ENCODE data around the gene TNNI3. TPM values are rescaled to one million over a fixed set of nuclear protein-coding genes. Genes with fewer than 3 reads are reported as not detected.
A peak's percentile ranks its signal among the peaks of the same experiment; 100 is the strongest.

TNNI3 gene
- total RNA-seq, 1 experiment from 2014 or later = 13.7 TPM

DNA sequence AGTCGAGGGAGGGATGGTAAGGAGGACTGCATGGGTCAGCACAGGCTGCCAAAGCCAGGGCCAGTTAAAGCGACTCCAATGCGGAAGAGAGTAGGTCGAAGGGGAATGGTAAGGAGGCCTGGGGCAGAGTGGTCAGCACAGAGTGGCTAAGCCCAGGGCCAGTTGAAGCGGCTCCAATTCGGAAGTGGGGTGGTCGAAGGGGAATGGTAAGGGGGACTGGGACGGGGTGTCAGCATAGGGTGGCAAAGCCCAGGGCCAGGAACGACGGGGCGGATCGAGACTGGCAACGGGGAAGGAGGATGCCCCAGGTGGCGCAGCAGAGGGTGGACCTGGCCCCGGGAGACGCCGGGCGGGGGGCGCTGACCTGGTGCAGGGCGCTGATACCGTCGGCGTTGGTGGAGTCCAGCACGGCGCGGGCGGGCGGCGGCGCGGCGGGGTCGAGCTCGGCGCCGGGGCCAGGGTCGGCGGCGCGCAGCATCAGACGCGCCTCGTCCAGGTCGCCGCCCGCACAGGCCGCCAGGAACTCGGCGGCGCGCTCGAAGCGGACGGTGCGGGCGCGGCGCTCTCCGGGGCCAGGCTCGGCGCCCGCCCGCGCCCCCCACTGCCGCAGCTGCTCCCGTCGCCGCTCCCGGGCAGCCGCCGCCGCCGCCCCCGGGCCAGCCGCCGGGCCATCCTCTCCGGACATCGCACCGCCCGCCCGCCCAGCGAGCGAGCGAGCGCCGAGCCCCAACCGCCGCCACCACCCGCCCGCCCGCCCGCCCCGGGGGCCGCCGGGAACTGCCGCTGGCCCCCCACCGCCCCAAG, 40.5 kb downstream of the TNNI3 start, which contains the start of gene PPP1R12C:
Gene PPP1R12C (minus strand): TSS at position 779 of the 804 bp plus-strand sequence. CDS start 94 bp downstream, at position 685.
- Histone ChIP-seq H3K27ac (peak within 1 kb of the TSS; percentile 47), H3K4me2 (peak within 1 kb of the TSS; percentile 100), H3K4me3 (peak within 1 kb of the TSS; percentile 99), H3K36me3 (ENCODE audit: low read depth) (no peaks in the 10 kb centered on the region), H3K79me2 (ENCODE audit: low read depth) (peaks cover 50% of the 10 kb centered on the region), H4K20me1 (ENCODE audit: insufficient read depth) (peaks cover 44% of the 10 kb centered on the region), H3K27me3 (ENCODE audit: insufficient read depth, low read depth) (no peaks in the 10 kb centered on the region), H3K9me2 (ENCODE audit: insufficient read depth) (no peaks in the 10 kb centered on the region), H3K4me1 (replicated peaks; ENCODE audit: insufficient read depth) (peaks cover 22% of the 10 kb centered on the region), H3K9me3 (ENCODE audit: insufficient read depth, low read depth) (no peaks in the 10 kb centered on the region), H2AFZ (peak within 1 kb of the TSS; percentile 89), H3F3A (ENCODE audit: insufficient read depth, low read depth) (peaks cover 18% of the 10 kb centered on the region)
- no peak for DNase-seq
- BruUV-seq (replicated peaks) = no TSS peak
- POLR2A ChIA-PET (ENCODE audit: unreplicated experiment) = interaction anchor here (0.6 to 1.0 kb wide), 6 partner anchors 30 to 483 kb away, joined by 4 to 22 read pairs (median 10); partner anchors contain the start of genes FIZ1 and PPP6R1
- TF ChIP-seq EZH2 (IDR thresholded peaks at IDR 0.05; ENCODE audit: low read depth) (no peak), CTCF (conservative IDR thresholded peaks at IDR 0.05) (no peak)
- CTCF ChIA-PET = interaction anchor here (0.6 to 0.7 kb wide), 3 partner anchors 37 to 423 kb away, joined by 3 to 8 read pairs (median 5); no protein-coding TSS in a partner anchor
- intact Hi-C loops (cut with micrococcal nuclease; ENCODE audit: unreplicated experiment) = loop anchor here (1.0 to 2.0 kb wide), 4 partner anchors 48 to 222 kb away; partner anchors contain the start of genes DNAAF3 and KMT5C

- Histone ChIP-seq H3K4me2 (peak overlapping the region; percentile 100), H3K4me1 (replicated peaks; ENCODE audit: insufficient read depth) (peaks cover 22% of the 10 kb centered on the region), H2AFZ (peak overlapping the region; percentile 89), H3K9me3 (ENCODE audit: insufficient read depth, low read depth) (no peaks in the 10 kb centered on the region), H4K20me1 (ENCODE audit: insufficient read depth) (peaks cover 47% of the 10 kb centered on the region), H3K79me2 (ENCODE audit: low read depth) (peaks cover 53% of the 10 kb centered on the region), H3K27me3 (ENCODE audit: insufficient read depth, low read depth) (no peaks in the 10 kb centered on the region), H3K36me3 (ENCODE audit: low read depth) (no peaks in the 10 kb centered on the region; the same call in 1 of the 2 replicates), H3K9me2 (ENCODE audit: insufficient read depth) (no peaks in the 10 kb centered on the region), H3K27ac (no peak overlapping the region), H3F3A (ENCODE audit: insufficient read depth, low read depth) (peaks cover 17% of the 10 kb centered on the region), H3K4me3 (peak overlapping the region; percentile 99)
- ChIA-PET CTCF (no interaction called here), POLR2A (ENCODE audit: unreplicated experiment) (no interaction called here)
- intact Hi-C loops (cut with micrococcal nuclease; ENCODE audit: unreplicated experiment) = loop anchor here (2.0 kb wide), 2 partner anchors 48 to 50 kb away; partner anchors contain the start of gene DNAAF3
- DNase-seq = peak in 1 of 2 experiments; percentile 29
- TSS peak; percentile 55 for BruUV-seq (replicated peaks)
- TF ChIP-seq CTCF (conservative IDR thresholded peaks at IDR 0.05) = no peak
- no peak for TF ChIP-seq EZH2 (IDR thresholded peaks at IDR 0.05; ENCODE audit: low read depth)
Measured at GRCh38 chr19:55116232-55116858, 41.2 kb downstream of the TNNI3 start.

- H4K20me1 ChIP-seq (ENCODE audit: insufficient read depth) = peaks cover 47% of the 10 kb centered on the region
- CTCF ChIA-PET = no interaction called here
- H3K36me3 ChIP-seq (ENCODE audit: low read depth) = no peaks in the 10 kb centered on the region; the same call in 1 of the 2 replicates
- intact Hi-C loops (cut with micrococcal nuclease; ENCODE audit: unreplicated experiment) = loop anchor here (2.0 kb wide), 2 partner anchors 47 to 51 kb away; partner anchors contain the start of gene DNAAF3
- H3K27ac ChIP-seq = no peak overlapping the region
- POLR2A ChIA-PET (ENCODE audit: unreplicated experiment) = no interaction called here
- DNase-seq = no peak
- no peaks in the 10 kb centered on the region for H3K9me3 ChIP-seq (ENCODE audit: insufficient read depth, low read depth)
- no peak overlapping the region for H2AFZ ChIP-seq
- H3K4me1 ChIP-seq (replicated peaks; ENCODE audit: insufficient read depth) = peaks cover 22% of the 10 kb centered on the region
- peak overlapping the region; percentile 99; the same call in 1 of the 2 replicates for H3K4me3 ChIP-seq
- H3F3A ChIP-seq (ENCODE audit: insufficient read depth, low read depth) = peaks cover 12% of the 10 kb centered on the region; the same call in 1 of the 2 replicates
- TF ChIP-seq EZH2 (IDR thresholded peaks at IDR 0.05; ENCODE audit: low read depth) = no peak
- no peak for TF ChIP-seq CTCF (conservative IDR thresholded peaks at IDR 0.05)
- no TSS peak for BruUV-seq (replicated peaks)
- H3K79me2 ChIP-seq (ENCODE audit: low read depth) = peaks cover 57% of the 10 kb centered on the region
- H3K4me2 ChIP-seq = peak overlapping the region; percentile 100
- no peaks in the 10 kb centered on the region for H3K9me2 ChIP-seq (ENCODE audit: insufficient read depth)
- no peaks in the 10 kb centered on the region for H3K27me3 ChIP-seq (ENCODE audit: insufficient read depth, low read depth)
Measured at GRCh38 chr19:55115446-55116065, 42.0 kb downstream of the TNNI3 start.

All from PC-9 (cell line).